ENCODE results near the gene REM2. TPM values are rescaled to one million over a fixed set of nuclear protein-coding genes. Genes with fewer than 3 reads are reported as not detected.

Gene REM2
- total and polyA plus RNA-seq, 2 of the 4 experiments (the other 2 are of a cell fraction): under 0.01 to 0.07 TPM

DNA sequence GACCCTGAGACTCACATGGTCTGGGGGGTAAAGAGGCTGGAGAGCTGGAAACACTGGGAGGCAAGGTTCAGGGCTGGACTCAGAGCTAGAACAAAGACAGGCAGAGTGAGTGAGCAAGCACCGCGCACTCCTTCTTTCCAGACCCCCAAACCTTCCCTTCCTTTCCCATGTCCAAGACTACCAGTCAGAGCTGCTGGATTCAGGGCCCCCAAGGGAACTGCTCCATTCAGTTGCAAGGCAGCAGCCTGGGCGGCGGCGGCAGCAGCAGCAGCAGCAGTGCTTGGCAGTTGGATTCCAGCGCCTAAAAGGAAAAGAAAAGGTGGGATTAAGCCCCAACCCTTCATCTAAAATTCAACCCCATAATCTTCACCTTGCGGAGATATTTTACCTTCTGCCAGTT lies 18.8 kb downstream of the REM2 start (continued):
- TF ChIP-seq, protein P1, sequence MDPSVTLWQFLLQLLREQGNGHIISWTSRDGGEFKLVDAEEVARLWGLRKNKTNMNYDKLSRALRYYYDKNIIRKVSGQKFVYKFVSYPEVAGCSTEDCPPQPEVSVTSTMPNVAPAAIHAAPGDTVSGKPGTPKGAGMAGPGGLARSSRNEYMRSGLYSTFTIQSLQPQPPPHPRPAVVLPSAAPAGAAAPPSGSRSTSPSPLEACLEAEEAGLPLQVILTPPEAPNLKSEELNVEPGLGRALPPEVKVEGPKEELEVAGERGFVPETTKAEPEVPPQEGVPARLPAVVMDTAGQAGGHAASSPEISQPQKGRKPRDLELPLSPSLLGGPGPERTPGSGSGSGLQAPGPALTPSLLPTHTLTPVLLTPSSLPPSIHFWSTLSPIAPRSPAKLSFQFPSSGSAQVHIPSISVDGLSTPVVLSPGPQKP (IDR thresholded peaks at IDR 0.05; ENCODE audit: borderline replicate concordance, low read depth, low read length): no peak
- TF ChIP-seq BHLHE40 (IDR thresholded peaks at IDR 0.05; ENCODE audit: low read depth, low read length) (no peak), RAD21 (IDR thresholded peaks at IDR 0.05; ENCODE audit: low read length) (no peak)
- TF ChIP-seq, protein P2, sequence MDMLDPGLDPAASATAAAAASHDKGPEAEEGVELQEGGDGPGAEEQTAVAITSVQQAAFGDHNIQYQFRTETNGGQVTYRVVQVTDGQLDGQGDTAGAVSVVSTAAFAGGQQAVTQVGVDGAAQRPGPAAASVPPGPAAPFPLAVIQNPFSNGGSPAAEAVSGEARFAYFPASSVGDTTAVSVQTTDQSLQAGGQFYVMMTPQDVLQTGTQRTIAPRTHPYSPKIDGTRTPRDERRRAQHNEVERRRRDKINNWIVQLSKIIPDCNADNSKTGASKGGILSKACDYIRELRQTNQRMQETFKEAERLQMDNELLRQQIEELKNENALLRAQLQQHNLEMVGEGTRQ (IDR thresholded peaks at IDR 0.05; ENCODE audit: low read depth, low read length): no peak

DNA sequence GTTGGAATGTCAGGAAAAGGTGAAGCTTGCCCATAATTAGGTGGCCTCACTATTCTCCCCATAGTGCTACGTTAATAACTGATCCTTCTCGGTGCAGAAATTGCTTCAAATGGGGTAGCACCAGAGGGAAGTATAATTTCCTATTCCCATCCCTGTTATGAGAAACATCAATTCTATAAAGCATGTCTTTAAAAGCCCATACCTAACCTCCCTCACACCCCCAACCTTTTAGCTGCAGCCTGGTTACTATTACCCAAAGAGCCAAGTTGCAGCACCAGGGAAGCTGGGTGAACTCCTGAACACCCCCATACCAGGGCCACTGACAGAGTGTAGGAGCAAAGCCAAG lies 20.7 kb downstream of the REM2 start:
- no peak overlapping the region for H4K8ac ChIP-seq (ENCODE audit: low read depth in 2 of 2, low read length in 2 of 2)
- TF ChIP-seq, protein P3, sequence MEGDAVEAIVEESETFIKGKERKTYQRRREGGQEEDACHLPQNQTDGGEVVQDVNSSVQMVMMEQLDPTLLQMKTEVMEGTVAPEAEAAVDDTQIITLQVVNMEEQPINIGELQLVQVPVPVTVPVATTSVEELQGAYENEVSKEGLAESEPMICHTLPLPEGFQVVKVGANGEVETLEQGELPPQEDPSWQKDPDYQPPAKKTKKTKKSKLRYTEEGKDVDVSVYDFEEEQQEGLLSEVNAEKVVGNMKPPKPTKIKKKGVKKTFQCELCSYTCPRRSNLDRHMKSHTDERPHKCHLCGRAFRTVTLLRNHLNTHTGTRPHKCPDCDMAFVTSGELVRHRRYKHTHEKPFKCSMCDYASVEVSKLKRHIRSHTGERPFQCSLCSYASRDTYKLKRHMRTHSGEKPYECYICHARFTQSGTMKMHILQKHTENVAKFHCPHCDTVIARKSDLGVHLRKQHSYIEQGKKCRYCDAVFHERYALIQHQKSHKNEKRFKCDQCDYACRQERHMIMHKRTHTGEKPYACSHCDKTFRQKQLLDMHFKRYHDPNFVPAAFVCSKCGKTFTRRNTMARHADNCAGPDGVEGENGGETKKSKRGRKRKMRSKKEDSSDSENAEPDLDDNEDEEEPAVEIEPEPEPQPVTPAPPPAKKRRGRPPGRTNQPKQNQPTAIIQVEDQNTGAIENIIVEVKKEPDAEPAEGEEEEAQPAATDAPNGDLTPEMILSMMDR (conservative IDR thresholded peaks at IDR 0.05; ENCODE audit: low read depth, low read length): no peak
- TF ChIP-seq BHLHE40 (IDR thresholded peaks at IDR 0.05; ENCODE audit: low read depth, low read length) (no peak), RFX5 (IDR thresholded peaks at IDR 0.05; ENCODE audit: low read depth, low read length) (no peak), SMC3 (IDR thresholded peaks at IDR 0.05; ENCODE audit: low read depth, low read length) (no peak), RAD21 (IDR thresholded peaks at IDR 0.05; ENCODE audit: low read length) (no peak), MAFK (IDR thresholded peaks at IDR 0.05; ENCODE audit: low read depth, low read length) (no peak), RCOR1 (IDR thresholded peaks at IDR 0.05; ENCODE audit: insufficient replicate concordance, low read length) (no peak), MXI1 (IDR thresholded peaks at IDR 0.05; ENCODE audit: borderline replicate concordance, low read depth, low read length) (no peak)
- TF ChIP-seq, protein P2 (IDR thresholded peaks at IDR 0.05; ENCODE audit: low read depth, low read length): no peak

More for the DNA sequence above, 20.7 kb downstream of the REM2 start:
- Histone ChIP-seq H3K4me1 (ENCODE audit: control insufficient read depth, insufficient read depth, low read length) (peaks cover 8% of the 10 kb centered on the region; the same call in 1 of the 2 replicates), H3K27ac (ENCODE audit: insufficient read depth, low read length) (no peak overlapping the region), H2AFZ (replicated peaks; ENCODE audit: low read length, poor library complexity) (no peak overlapping the region), H3K27me3 (ENCODE audit: control insufficient read depth, insufficient read depth, low read length) (no peaks in the 10 kb centered on the region), H3K4ac (ENCODE audit: low read depth, low read length) (no peak overlapping the region), H3K56ac (ENCODE audit: extremely low read depth, insufficient read depth, low read length) (no peak overlapping the region), H2BK5ac (ENCODE audit: low read depth, low read length, poor library complexity, severe bottlenecking) (no peak overlapping the region), H3K18ac (ENCODE audit: low read depth, low read length) (no peak overlapping the region), H2BK15ac (ENCODE audit: low read depth, low read length) (no peak overlapping the region), H2BK20ac (ENCODE audit: low read depth, low read length) (no peak overlapping the region), H4K91ac (ENCODE audit: insufficient read depth, low read depth, low read length) (no peak overlapping the region), H2AK5ac (ENCODE audit: low read depth, low read length) (no peak overlapping the region), H3K14ac (replicated peaks; ENCODE audit: low read depth, low read length) (no peak overlapping the region), H3K9me3 (ENCODE audit: control insufficient read depth, insufficient read depth, low read length) (no peaks in the 10 kb centered on the region), H3K79me1 (ENCODE audit: low read depth in 1 of 2, low read length in 2 of 2) (peaks cover 0 to 19% of the 10 kb centered on the region in 2 experiments; a peak in 3 of 4 replicates), H3K9me1 (ENCODE audit: insufficient read depth, low read length) (peaks cover 5% of the 10 kb centered on the region), H3K23ac (ENCODE audit: low read depth, low read length) (no peak overlapping the region), H3K9ac (ENCODE audit: low read depth, low read length) (no peak overlapping the region), H4K20me1 (ENCODE audit: insufficient read depth, low read length) (no peaks in the 10 kb centered on the region), H2AK9ac (replicated peaks; ENCODE audit: low read depth, low read length, poor library complexity) (no peak overlapping the region), H3K4me3 (ENCODE audit: insufficient read depth, low read depth, low read length) (no peak overlapping the region), H2BK120ac (ENCODE audit: low read depth, low read length) (no peak overlapping the region), H4K5ac (ENCODE audit: low read depth, low read length) (no peak overlapping the region), H3K4me2 (ENCODE audit: low read depth, low read length) (no peak overlapping the region), H3K36me3 (ENCODE audit: control insufficient read depth, insufficient read depth, low read length) (peaks cover 54% of the 10 kb centered on the region)
- DNase-seq (no peak), ATAC-seq (ENCODE audit: low read depth) (no peak)
- in situ Hi-C loops (cut with MboI; ENCODE audit: low sequenced_read_pairs) (loop anchor here (5.0 kb wide), 1 partner anchor 346 kb away; no protein-coding TSS in a partner anchor), intact Hi-C loops (cut with micrococcal nuclease) (no loop called here), dilution Hi-C loops (cut with HindIII; ENCODE audit: low sequenced_read_pairs, unreplicated experiment) (no loop called here)
- ChIA-PET CTCF (interaction anchor here (0.6 kb wide), 1 partner anchor 33 kb away, joined by 3 read pairs; no protein-coding TSS in a partner anchor), POLR2A (ENCODE audit: unreplicated experiment) (no interaction called here)
- no TSS peak for BruUV-seq (replicated peaks)
- 100% methylated on average over 2 of the region's 2 CpGs; no CpG with 5 or more reads in 1 of the 2 experiments for WGBS, 2 experiments (ENCODE audit: extremely low coverage in 2 of 2, insufficient read length in 1 of 2)
